Hepatocyte (in vitro differentiated cells): Measurements from ENCODE around the gene TSPAN13. TPM values are rescaled to one million over a fixed set of nuclear protein-coding genes. Genes with fewer than 3 reads are reported as not detected.

Experiments
- DNase-seq: peaks from one replicate; pipeline ENCODE4 v3.0.0-alpha.2; 2016; ENCODE audit warnings: low spot score
- H2AFZ ChIP-seq: fragments of 200-600 bp; sonication (generic); 2 replicates; pipeline ENCODE4 v1.6.0; 2016; ENCODE audit warnings: antibody characterized with exemption, mild to moderate bottlenecking
- H3K27ac ChIP-seq: fragments of 200-600 bp; sonication (generic); 2 replicates; pipeline ENCODE4 v1.5.1; 2016; ENCODE audit warnings: mild to moderate bottlenecking
- H3K27me3 ChIP-seq: fragments of 200-600 bp; sonication (generic); 2 replicates; pipeline ENCODE4 v1.6.1; 2016
- H3K36me3 ChIP-seq: fragments of 200-600 bp; sonication (generic); replicated peaks from 2 replicates; pipeline ENCODE4 v1.5.1; 2016; ENCODE audit warnings: low read depth; ENCODE audit not compliant: insufficient read depth
- H3K4me1 ChIP-seq: fragments of 200-600 bp; sonication (generic); 2 replicates; pipeline ENCODE4 v1.5.1; 2016; ENCODE audit warnings: mild to moderate bottlenecking, moderate library complexity; ENCODE audit not compliant: insufficient read depth
- H3K4me2 ChIP-seq: fragments of 200-600 bp; sonication (generic); 2 replicates; pipeline ENCODE4 v1.6.0; 2016
- H3K4me3 ChIP-seq: fragments of 200-600 bp; sonication (generic); 2 replicates; pipeline ENCODE4 v1.5.1; 2016; ENCODE audit warnings: mild to moderate bottlenecking
- H3K79me2 ChIP-seq: fragments of 200-600 bp; sonication (generic); 2 replicates; pipeline ENCODE4 v1.6.0; 2017; ENCODE audit warnings: mild to moderate bottlenecking
- H3K9me2 ChIP-seq: fragments of 200-600 bp; sonication (generic); replicated peaks from 2 replicates; pipeline ENCODE4 v1.6.0; 2017; ENCODE audit warnings: mild to moderate bottlenecking; ENCODE audit not compliant: insufficient read depth
- H3K9me3 ChIP-seq: fragments of 200-600 bp; sonication (generic); 2 replicates; pipeline ENCODE4 v1.5.1; 2016; ENCODE audit warnings: low read depth, mild to moderate bottlenecking
- H4K20me1 ChIP-seq: fragments of 200-600 bp; sonication (generic); 2 replicates; pipeline ENCODE4 v1.6.0; 2016; ENCODE audit warnings: mild to moderate bottlenecking; ENCODE audit not compliant: insufficient read depth, poor library complexity, severe bottlenecking
- CTCF ChIP-seq: fragments of 200-600 bp; sonication (generic); IDR thresholded peaks from 2 replicates; pipeline ENCODE4 v1.5.1; 2016; ENCODE audit warnings: antibody characterized with exemption, mild to moderate bottlenecking; ENCODE audit not compliant: poor library complexity
- EZH2 ChIP-seq: fragments of 200-600 bp; sonication (generic); IDR thresholded peaks from 2 replicates; pipeline ENCODE4 v1.6.1; 2016; ENCODE audit warnings: antibody characterized with exemption, mild to moderate bottlenecking, borderline replicate concordance
- EZH2phosphoT487 ChIP-seq: fragments of 200-600 bp; sonication (generic); IDR thresholded peaks from one replicate; pipeline ENCODE4 v1.6.1; 2018; ENCODE audit warnings: antibody characterized with exemption, mild to moderate bottlenecking, low read depth, moderate library complexity; ENCODE audit not compliant: unreplicated experiment, severe bottlenecking
- WGBS: methylation state at CpG from one replicate; pipeline ENCODE4 v1.1.6; 2016; ENCODE audit warnings: low lambda C conversion rate; ENCODE audit errors: missing lambda C conversion rate; 5-methylcytosine and 5-hydroxymethylcytosine counted together
- polyA plus RNA-seq: library from polyadenylated mRNA; unstranded; fragments of >200 nt; fragmentation: Nextera tagmentation; extraction: Ambion mirVana; gene quantifications from 2 replicates; pipeline ENCODE4 v1.2.1, GENCODE V29; 2016
- total RNA-seq: library from RNA; depleted of rRNA; stranded (reverse); fragments of >200 nt; gene quantifications from 2 replicates; pipeline ENCODE4 v1.2.3, GENCODE V29; 2014

Gene TSPAN13
- total and polyA plus RNA-seq, 2 experiments from 2014 or later: 164 to 173 TPM

- WGBS: 61% methylated on average over 4 of the region's 4 CpGs
- TF ChIP-seq EZH2: no peak
- TF ChIP-seq CTCF: no peak
- no peak for TF ChIP-seq EZH2phosphoT487
- Histone ChIP-seq H3K9me3 (no peaks in the 10 kb centered on the region), H4K20me1 (no peaks in the 10 kb centered on the region), H3K79me2 (no peaks in the 10 kb centered on the region), H3K4me2 (no peak overlapping the region), H3K4me1 (no peaks in the 10 kb centered on the region), H3K9me2 (no peaks in the 10 kb centered on the region), H2AFZ (no peak overlapping the region), H3K4me3 (no peak overlapping the region), H3K36me3 (no peaks in the 10 kb centered on the region), H3K27ac (peak overlapping the region; percentile 25), H3K27me3 (no peaks in the 10 kb centered on the region)
- DNase-seq: no peak
Observed at GRCh38 chr7:16786257-16786656, 32.7 kb downstream of the TSPAN13 start.

DNA sequence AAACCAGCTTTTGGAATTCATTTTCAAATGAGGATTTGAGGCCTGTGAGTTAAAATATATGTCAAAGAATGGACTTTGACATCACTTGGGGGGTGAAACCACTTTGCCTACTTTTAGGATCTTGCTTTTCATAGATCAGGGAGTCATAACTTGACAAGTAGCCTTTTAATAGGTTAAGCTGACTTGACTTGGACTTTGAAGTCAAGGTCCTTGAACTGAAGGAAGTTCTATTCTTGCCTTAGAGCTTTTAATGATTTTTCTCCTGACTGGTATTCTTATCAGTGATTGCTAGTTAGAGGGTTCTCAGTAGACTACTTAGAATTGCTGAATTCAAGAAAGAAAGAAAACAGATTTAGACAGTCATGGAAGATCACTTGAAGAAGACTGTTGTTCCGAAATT is 33.6 kb downstream of the TSPAN13 start:
- 91% methylated on average over 1 of the region's 1 CpG for WGBS
- H3K27ac ChIP-seq: peak overlapping the region; percentile 25
- H3K4me1 ChIP-seq: no peaks in the 10 kb centered on the region
- H3K9me2 ChIP-seq: no peaks in the 10 kb centered on the region
- H3K36me3 ChIP-seq: no peaks in the 10 kb centered on the region
- no peak overlapping the region for H3K4me2 ChIP-seq
- H3K27me3 ChIP-seq: no peaks in the 10 kb centered on the region
- no peak overlapping the region for H3K4me3 ChIP-seq
- H3K79me2 ChIP-seq: no peaks in the 10 kb centered on the region
- no peaks in the 10 kb centered on the region for H4K20me1 ChIP-seq
- no peak for DNase-seq
- H3K9me3 ChIP-seq: no peaks in the 10 kb centered on the region
- TF ChIP-seq EZH2: no peak
- no peak for TF ChIP-seq CTCF
- TF ChIP-seq EZH2phosphoT487: no peak
- H2AFZ ChIP-seq: no peak overlapping the region

- Histone ChIP-seq H4K20me1 (no peaks in the 10 kb centered on the region), H3K79me2 (no peaks in the 10 kb centered on the region), H3K27me3 (no peaks in the 10 kb centered on the region), H3K9me2 (no peaks in the 10 kb centered on the region), H3K4me3 (no peak overlapping the region), H3K4me1 (no peaks in the 10 kb centered on the region), H3K36me3 (no peaks in the 10 kb centered on the region), H2AFZ (no peak overlapping the region), H3K9me3 (no peaks in the 10 kb centered on the region), H3K4me2 (no peak overlapping the region), H3K27ac (no peak overlapping the region)
- TF ChIP-seq EZH2: no peak
- TF ChIP-seq CTCF: no peak
- no peak for TF ChIP-seq EZH2phosphoT487
- DNase-seq: no peak
- WGBS: 80% methylated on average over 1 of the region's 1 CpG
Observed at GRCh38 chr7:16791071-16791470, 37.5 kb downstream of the TSPAN13 start.
